Right lobe of liver (tissue), 4 donors: ENCODE data around the gene POU2F3.

Experiments used
- CTCF ChIP-seq, 4 donors: fragments of 200-600 bp in 3 of 4; fragments of 450-650 bp in 1 of 4; IDR thresholded peaks; one replicate each; pipeline versions ENCODE4 v1.5.1 to v1.8.0; 2016 to 2022; ENCODE audit warnings: antibody characterized with exemption in 4 of 4, mild to moderate bottlenecking in 2 of 4
- POLR2A ChIP-seq: fragments of 450-650 bp; IDR thresholded peaks from one replicate; pipeline ENCODE4 v1.6.1; 2017; ENCODE audit warnings: antibody characterized with exemption, mild to moderate bottlenecking
- donor health status: DM: no; HTN: no; CAD: no.
- donor health status: DM: no; HTN: no; CAD: no.
- donor health status: DM: no; HTN: yes; CAD: no.

- TF ChIP-seq CTCF (IDR thresholded peaks at IDR 0.05) (no peak), POLR2A (no peak)
Measured at GRCh38 chr11:120233207-120233803, 6.6 kb upstream of the POU2F3 start.
